T-cell (primary cell): ENCODE data around the gene APBB2. TPM values are rescaled to one million over a fixed set of nuclear protein-coding genes. Genes with fewer than 3 reads are reported as not detected.

Experiments
- ATAC-seq, 4 experiments: fragments of 200-7000 bp in 3 of 4; fragments of 150-1000 bp in 1 of 4; cut with Tn5 transposase; replicated peaks in 1 of 4; 1 replicate in 3 of 4; 2 replicates in 1 of 4; pipeline ENCODE4 v1.10.0; 2021; ENCODE audit warnings: moderate library complexity in 3 of 4, mild to moderate bottlenecking in 2 of 4, moderate number of reproducible peaks in 1 of 4
- CTCF ChIA-PET, 2 donors: fragments of 300-600 bp; sonication (Branson Sonifier 250); formaldehyde crosslinking; loops; one replicate each; lab custom pipeline; 2022; ENCODE audit warnings: antibody characterized with exemption in 2 of 2; lab: Charles Lee
- POLR2A ChIA-PET, 2 donors: fragments of 300-600 bp; sonication (Branson Sonifier 250); formaldehyde crosslinking; loops; one replicate each; lab custom pipeline; 2022; ENCODE audit warnings: antibody characterized with exemption in 2 of 2; lab: Charles Lee
- DNase-seq, 35 experiments: peaks; one replicate each; pipeline versions ENCODE4 v3.0.0 to v3.0.0-alpha.2; 2013 to 2023
- H3K27ac ChIP-seq: one replicate; pipeline ENCODE4 v1.5.1; 2013; ENCODE audit warnings: low read length
- H3K27me3 ChIP-seq, 2 experiments: replicated peaks in 1 of 2; 1 replicate in 1 of 2; 2 replicates in 1 of 2; pipeline versions ENCODE4 v1.6.1 to v1.7.0; 2013; ENCODE audit warnings: low read length in 1 of 2, mixed read lengths in 1 of 2; ENCODE audit not compliant: control insufficient read depth in 2 of 2, insufficient read depth in 2 of 2; ENCODE audit errors: extremely low read depth in 1 of 2
- H3K36me3 ChIP-seq, 2 donors: 1 replicate in 1 of 2; 2 replicates in 1 of 2; pipeline versions ENCODE4 v1.6.1 to v1.7.0; 2013; ENCODE audit warnings: low read length in 1 of 2; ENCODE audit not compliant: control insufficient read depth in 2 of 2, insufficient read depth in 1 of 2; ENCODE audit errors: extremely low read depth in 1 of 2
- H3K4me1 ChIP-seq, 2 experiments: 1 replicate in 1 of 2; 2 replicates in 1 of 2; pipeline versions ENCODE4 v1.6.1 to v1.7.0; 2013; ENCODE audit warnings: low read length in 2 of 2, mixed read lengths in 1 of 2; ENCODE audit not compliant: insufficient read depth in 2 of 2, control insufficient read depth in 1 of 2; ENCODE audit errors: extremely low read depth in 1 of 2
- H3K4me3 ChIP-seq, 2 donors: 1 replicate in 1 of 2; 2 replicates in 1 of 2; pipeline versions ENCODE4 v1.5.1 to v1.7.0; 2013; ENCODE audit warnings: mild to moderate bottlenecking in 2 of 2, low read length in 1 of 2, moderate library complexity in 1 of 2; ENCODE audit not compliant: control insufficient read depth in 1 of 2; ENCODE audit errors: extremely low read depth in 1 of 2
- H3K9me3 ChIP-seq: 2 replicates; pipeline ENCODE4 v1.7.0; 2013
- H3K27ac Mint-ChIP-seq, 2 donors: one replicate each; pipeline ENCODE4 v1.8.0; 2020 to 2021; ENCODE audit warnings: mild to moderate bottlenecking in 2 of 2, mixed read lengths in 2 of 2
- H3K27me3 Mint-ChIP-seq, 2 donors: one replicate each; pipeline ENCODE4 v1.8.0; 2021 to 2022; ENCODE audit warnings: mixed read lengths in 2 of 2
- H3K36me3 Mint-ChIP-seq: one replicate; pipeline ENCODE4 v1.8.0; 2021; ENCODE audit warnings: mixed read lengths
- H3K4me1 Mint-ChIP-seq, 3 donors: one replicate each; pipeline ENCODE4 v1.8.0; 2020 to 2022; ENCODE audit warnings: mixed read lengths in 3 of 3, mild to moderate bottlenecking in 1 of 3
- H3K4me3 Mint-ChIP-seq, 3 donors: one replicate each; pipeline ENCODE4 v1.8.0; 2020 to 2022; ENCODE audit warnings: mild to moderate bottlenecking in 3 of 3, mixed read lengths in 3 of 3, moderate library complexity in 3 of 3
- H3K9me3 Mint-ChIP-seq, 3 donors: one replicate each; pipeline ENCODE4 v1.8.0; 2020 to 2022; ENCODE audit warnings: mixed read lengths in 3 of 3
- WGBS: methylation state at CpG from one replicate; pipeline ENCODE4 v1.1.5; 2013; ENCODE audit warnings: missing lambda C conversion rate; ENCODE audit not compliant: insufficient coverage; 5-methylcytosine and 5-hydroxymethylcytosine counted together
- total RNA-seq, 35 experiments: library from RNA in 6 of 35; stranded (reverse) in 6 of 35; fragments of 120-200 nt in 1 of 35; gene quantifications; one replicate each; pipeline versions ENCODE4 v1.2.1 to v1.2.4 and lab custom pipeline; 2013 to 2026

Gene APBB2
- 1 to 10 TPM in 1 of 5 donors, under 1 TPM in 4; 0.23 to 1.6 (median 0.70) TPM for total RNA-seq
- total RNA-seq (2013), result 0.70 TPM
- 0 to 1.4 (median 0.19) reads per million in 29 experiments for total RNA-seq (lab: John Stamatoyannopoulos, UW)

DNA sequence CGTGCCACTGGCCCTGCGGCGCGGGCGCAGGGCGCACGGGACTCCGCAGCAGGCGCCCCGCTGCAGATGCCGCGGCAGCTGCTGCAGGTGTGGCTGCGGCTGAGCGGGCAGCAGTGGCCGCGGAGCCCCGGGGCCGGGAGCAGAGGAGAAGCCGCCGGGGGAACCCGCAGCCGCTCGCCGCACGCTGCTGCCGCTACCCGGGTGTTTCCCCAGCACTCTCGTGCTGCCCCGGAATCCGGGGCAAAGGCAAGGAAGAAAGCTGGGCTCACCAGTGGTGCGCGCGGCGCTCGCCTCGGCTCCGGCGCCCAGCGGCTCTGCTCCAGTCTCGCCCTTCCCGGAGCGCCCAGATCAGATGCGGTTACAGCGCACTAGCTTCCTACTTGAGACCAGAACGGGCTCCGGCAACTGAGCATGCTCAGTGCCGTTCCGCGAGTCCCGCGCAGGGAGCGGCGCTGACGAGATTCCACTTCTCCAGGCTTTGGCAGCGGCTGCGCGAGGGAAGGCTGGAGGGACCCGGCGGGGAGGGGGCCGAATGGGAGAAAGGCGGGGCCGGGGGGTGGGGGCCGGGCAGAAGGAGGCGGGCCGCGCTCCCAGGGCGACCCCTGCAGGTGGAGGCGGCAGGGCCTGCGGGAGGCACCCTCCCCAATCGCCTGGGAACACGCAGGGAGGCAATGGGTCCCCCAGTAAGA is at the start of gene APBB2:
Gene APBB2, minus strand, starts transcription at position 407 of the 689 bp plus-strand sequence. CDS start 181,288 bp downstream, outside the sequence.
- H3K27ac ChIP-seq, result no peak within 1 kb of the TSS
- ATAC-seq, result peak; percentile 36 to 60 (median 57)

DNA sequence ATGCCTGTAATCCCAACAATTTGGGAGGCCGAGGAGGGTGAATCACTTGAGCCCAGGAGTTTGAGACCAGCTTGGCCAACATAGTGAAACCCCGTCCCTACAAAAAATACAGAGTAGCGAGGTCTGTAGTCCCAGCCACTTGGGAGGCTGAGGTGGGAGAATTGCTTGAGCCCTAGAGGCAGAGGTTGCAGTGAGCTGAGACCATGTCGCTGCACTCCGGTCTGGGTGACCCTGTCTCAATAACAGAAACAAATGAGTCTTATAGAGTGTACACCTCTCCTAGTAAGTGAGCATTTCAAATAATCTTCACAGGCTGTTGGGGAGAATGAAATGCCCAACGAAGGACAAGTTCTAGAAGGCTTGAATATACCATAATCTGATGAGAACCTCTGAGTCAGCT is 47.9 kb upstream of the APBB2 start:
- Histone ChIP-seq H3K4me3 (no peak overlapping the region), H3K9me3 (no peaks in the 10 kb centered on the region), H3K27ac (no peak overlapping the region), H3K36me3 (no peaks in the 10 kb centered on the region), H3K4me1 (peaks cover 0 to 4% of the 10 kb centered on the region in 2 experiments), H3K27me3 (peaks cover 5 to 7% of the 10 kb centered on the region in 2 experiments)
- no peak overlapping the region for H3K4me3 Mint-ChIP-seq
- peaks cover 28 to 29% of the 10 kb centered on the region in 2 donors for H3K27me3 Mint-ChIP-seq
- no CpG with 5 or more reads among the region's 6 CpGs for WGBS
- ChIA-PET POLR2A (no interaction called here), CTCF (no interaction called here)
- peaks cover 5 to 8% (median 7%) of the 10 kb centered on the region in 3 donors for H3K4me1 Mint-ChIP-seq
- ATAC-seq (no peak), DNase-seq (no peak)
- no peaks in the 10 kb centered on the region for H3K36me3 Mint-ChIP-seq
- no peaks in the 10 kb centered on the region for H3K9me3 Mint-ChIP-seq
- no peak overlapping the region for H3K27ac Mint-ChIP-seq

More for the DNA sequence above, at the start of gene APBB2:
- 1% methylated on average over 57 of the region's 71 CpGs for WGBS
- H3K4me1 Mint-ChIP-seq, result peaks cover 13 to 30% (median 25%) of the 10 kb centered on the region in 3 donors
- H3K27ac Mint-ChIP-seq, result peak within 1 kb of the TSS in 1 of 2 donors; percentile 33
- ChIA-PET CTCF (no interaction called here), POLR2A (no interaction called here)
- no peaks in the 10 kb centered on the region for H3K36me3 ChIP-seq
- no peaks in the 10 kb centered on the region for H3K9me3 ChIP-seq
- peak in 6 of 35 experiments; percentile 3 to 44 (median 9) for DNase-seq
- H3K4me1 ChIP-seq, result peaks cover 4 to 23% of the 10 kb centered on the region in 2 experiments
- H3K36me3 Mint-ChIP-seq, result no peaks in the 10 kb centered on the region
- peak within 1 kb of the TSS; percentile 35 to 46 for H3K4me3 ChIP-seq
- H3K27me3 Mint-ChIP-seq, result peaks cover 53 to 56% of the 10 kb centered on the region in 2 donors
- H3K9me3 Mint-ChIP-seq, result no peaks in the 10 kb centered on the region
- H3K4me3 Mint-ChIP-seq, result peak within 1 kb of the TSS; percentile 52 to 73 (median 69)
- peaks cover 28 to 43% of the 10 kb centered on the region in 2 experiments for H3K27me3 ChIP-seq

DNA sequence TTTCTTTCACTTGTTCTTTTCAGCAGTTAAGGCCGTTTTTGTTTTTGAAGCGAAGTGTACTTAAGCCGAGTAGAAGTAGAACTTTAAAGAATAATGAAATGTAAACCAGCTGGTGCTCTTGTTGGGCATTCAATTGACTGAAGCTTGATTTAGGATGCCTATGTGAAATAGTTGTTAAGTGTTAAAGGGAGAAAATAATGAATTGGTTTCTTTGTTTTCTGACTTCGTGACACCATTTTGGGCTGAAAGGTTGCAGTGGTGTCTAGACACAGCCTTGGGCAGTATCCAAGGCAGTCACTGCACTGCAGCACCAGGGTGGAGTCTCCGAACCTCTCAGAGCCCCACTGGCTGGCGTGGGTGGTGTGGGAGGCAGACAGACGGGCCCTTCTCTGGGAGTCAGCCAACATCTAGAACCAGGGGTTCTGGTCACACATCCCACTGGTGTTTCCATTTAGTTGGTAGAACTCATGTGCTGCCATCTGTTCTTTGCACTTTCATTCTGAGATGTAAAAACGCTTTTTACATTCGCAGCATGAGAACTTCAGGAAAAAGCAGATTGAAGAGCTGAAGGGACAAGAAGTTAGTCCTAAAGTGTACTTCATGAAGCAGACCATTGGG is 45.9 kb upstream of the APBB2 start:
- POLR2A ChIA-PET, result no interaction called here
- no peak overlapping the region for H3K27ac Mint-ChIP-seq
- no peak for ATAC-seq

DNA sequence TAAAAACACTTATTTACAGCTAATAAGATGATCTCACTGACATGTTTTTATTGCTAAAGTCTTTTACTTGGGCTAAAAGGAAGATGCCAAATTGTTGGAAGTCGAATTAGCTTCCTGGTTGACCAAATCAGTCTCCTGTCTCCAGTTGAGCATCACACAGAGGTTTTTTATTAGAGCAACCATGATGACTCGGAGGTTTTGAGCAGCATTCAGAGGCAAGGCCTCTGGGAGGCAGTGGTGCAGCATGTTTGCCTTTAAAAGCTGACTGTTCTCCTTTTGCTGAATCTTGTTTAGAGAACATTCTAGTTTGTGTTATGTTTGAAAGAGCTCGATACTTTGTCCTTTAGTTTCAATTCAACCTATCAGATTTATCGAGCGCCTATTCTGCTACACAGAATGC is 44.4 kb upstream of the APBB2 start:
- H3K4me3 Mint-ChIP-seq, result peak overlapping the region in 1 of 3 donors; percentile 69
- no peaks in the 10 kb centered on the region for H3K36me3 Mint-ChIP-seq
- no peak overlapping the region for H3K27ac Mint-ChIP-seq
- 29% methylated on average over 1 of the region's 5 CpGs for WGBS
- DNase-seq (no peak), ATAC-seq (no peak)
- CTCF ChIA-PET, result interaction anchor here in 1 of 2 donors (1.0 kb wide), 1 partner anchor 384 kb away, joined by 3 read pairs; no protein-coding TSS in a partner anchor
- Histone ChIP-seq H3K27ac (no peak overlapping the region), H3K4me3 (no peak overlapping the region), H3K9me3 (no peaks in the 10 kb centered on the region), H3K36me3 (no peaks in the 10 kb centered on the region), H3K4me1 (peaks cover 0 to 8% of the 10 kb centered on the region in 2 experiments), H3K27me3 (peaks cover 13 to 19% of the 10 kb centered on the region in 2 experiments)
- POLR2A ChIA-PET, result no interaction called here
- peaks cover 43 to 49% of the 10 kb centered on the region in 2 donors for H3K27me3 Mint-ChIP-seq
- peaks cover 5 to 13% (median 12%) of the 10 kb centered on the region in 3 donors for H3K4me1 Mint-ChIP-seq
- H3K9me3 Mint-ChIP-seq, result no peaks in the 10 kb centered on the region

More for the DNA sequence above, 45.9 kb upstream of the APBB2 start:
- no peak for DNase-seq
- no peak overlapping the region for H3K27ac ChIP-seq
- Mint-ChIP-seq H3K36me3 (no peaks in the 10 kb centered on the region), H3K4me3 (no peak overlapping the region), H3K4me1 (peaks cover 5 to 13% (median 12%) of the 10 kb centered on the region in 3 donors), H3K9me3 (no peaks in the 10 kb centered on the region), H3K27me3 (peaks cover 41 to 42% of the 10 kb centered on the region in 2 donors)
- CTCF ChIA-PET, result no interaction called here
- H3K4me1 ChIP-seq, result peaks cover 0 to 8% of the 10 kb centered on the region in 2 experiments
- no peak overlapping the region for H3K4me3 ChIP-seq
- H3K36me3 ChIP-seq, result no peaks in the 10 kb centered on the region
- no peaks in the 10 kb centered on the region for H3K9me3 ChIP-seq
- 76% methylated on average over 7 of the region's 9 CpGs for WGBS
- peaks cover 11 to 15% of the 10 kb centered on the region in 2 experiments for H3K27me3 ChIP-seq

DNA sequence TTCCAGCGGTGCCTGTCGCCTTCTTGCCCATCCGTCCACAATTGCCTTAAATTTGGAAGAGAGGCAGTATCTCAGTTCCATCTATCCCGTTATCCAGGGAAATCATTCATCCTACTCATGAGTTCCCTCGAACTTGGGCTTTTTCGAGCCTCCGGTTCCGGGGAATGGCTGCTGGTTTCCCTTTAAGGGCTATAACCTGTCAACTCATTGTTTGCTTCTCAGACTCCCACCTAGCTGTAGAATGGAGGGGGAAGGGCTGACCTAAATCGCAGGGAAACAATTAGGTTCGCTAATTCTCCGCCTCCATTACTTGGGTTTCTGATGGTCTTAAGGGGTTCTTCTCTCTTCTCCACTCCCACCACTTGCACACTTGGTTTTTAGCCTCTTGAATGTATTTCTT is 43.6 kb upstream of the APBB2 start:
- Mint-ChIP-seq H3K27me3 (peaks cover 44 to 48% of the 10 kb centered on the region in 2 donors), H3K36me3 (no peaks in the 10 kb centered on the region), H3K9me3 (no peaks in the 10 kb centered on the region), H3K4me1 (peaks cover 5 to 13% (median 12%) of the 10 kb centered on the region in 3 donors), H3K27ac (peak overlapping the region in 1 of 2 donors; percentile 31), H3K4me3 (peak overlapping the region; percentile 43 to 69 (median 68))
- no peak overlapping the region for H3K27ac ChIP-seq
- WGBS, result 24% methylated on average over 3 of the region's 11 CpGs
- DNase-seq (no peak), ATAC-seq (no peak)
- H3K9me3 ChIP-seq, result no peaks in the 10 kb centered on the region
- ChIA-PET POLR2A (no interaction called here), CTCF (no interaction called here)
- peaks cover 13 to 19% of the 10 kb centered on the region in 2 experiments for H3K27me3 ChIP-seq
- peaks cover 0 to 8% of the 10 kb centered on the region in 2 experiments for H3K4me1 ChIP-seq
- no peaks in the 10 kb centered on the region for H3K36me3 ChIP-seq
- peak overlapping the region in 1 of 2 donors; percentile 58 for H3K4me3 ChIP-seq

DNA sequence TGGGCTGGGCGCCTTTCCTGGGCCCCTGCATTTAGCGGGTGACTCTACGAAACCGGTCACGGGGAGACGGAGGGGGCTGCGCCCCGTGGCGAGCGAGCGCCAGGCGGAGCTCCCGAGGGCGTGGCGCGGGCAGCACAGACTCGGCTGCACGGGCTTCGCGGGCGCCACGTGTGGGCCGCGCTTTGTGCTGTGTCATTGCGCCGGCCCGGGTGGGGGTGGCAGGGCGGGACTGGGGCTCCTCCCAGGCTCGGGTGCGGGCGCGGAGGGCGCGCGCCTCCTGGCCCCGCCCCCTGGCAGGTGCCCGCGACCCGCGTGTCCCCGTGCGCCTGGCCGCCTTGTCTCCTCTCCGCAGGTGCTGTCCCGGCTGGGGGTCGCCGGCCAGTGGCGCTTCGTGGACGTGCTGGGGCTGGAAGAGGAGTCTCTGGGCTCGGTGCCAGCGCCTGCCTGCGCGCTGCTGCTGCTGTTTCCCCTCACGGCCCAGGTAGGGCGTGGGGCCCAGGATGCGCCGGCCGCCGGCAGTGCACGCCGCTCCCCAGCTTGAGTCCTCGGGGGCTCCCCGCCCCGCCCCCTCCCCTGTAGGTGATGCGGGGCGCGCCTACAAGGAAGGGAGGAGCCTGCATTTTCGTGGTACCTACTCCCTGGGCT is 43.0 kb upstream of the APBB2 start:
- ATAC-seq, result peak; percentile 26 to 51 (median 46)
- ChIA-PET POLR2A (no interaction called here), CTCF (no interaction called here)
- peaks cover 5 to 13% (median 12%) of the 10 kb centered on the region in 3 donors for H3K4me1 Mint-ChIP-seq
- peak overlapping the region in 2 of 3 donors; percentile 68 to 69 for H3K4me3 Mint-ChIP-seq
- H3K36me3 ChIP-seq, result no peaks in the 10 kb centered on the region
- H3K27me3 Mint-ChIP-seq, result peaks cover 44 to 50% of the 10 kb centered on the region in 2 donors
- H3K27ac Mint-ChIP-seq, result no peak overlapping the region
- H3K9me3 Mint-ChIP-seq, result no peaks in the 10 kb centered on the region
- H3K9me3 ChIP-seq, result no peaks in the 10 kb centered on the region
- 2% methylated on average over 61 of the region's 69 CpGs for WGBS
- H3K27me3 ChIP-seq, result peaks cover 13 to 19% of the 10 kb centered on the region in 2 experiments
- peak in 5 of 35 experiments; percentile 1 to 6 (median 2) for DNase-seq
- no peaks in the 10 kb centered on the region for H3K36me3 Mint-ChIP-seq
- H3K4me1 ChIP-seq, result peaks cover 0 to 8% of the 10 kb centered on the region in 2 experiments
- no peak overlapping the region for H3K27ac ChIP-seq
- H3K4me3 ChIP-seq, result peak overlapping the region in 1 of 2 donors; percentile 58
